Measurements from ENCODE around the gene CX3CR1.
A peak's percentile ranks its signal among the peaks of the same experiment; 100 is the strongest.

Gene CX3CR1

GRCh38 chr3:39273119-39273518 is 6.7 kb downstream of the CX3CR1 start:
- 0 out of 3 replicates have a peak, but pooled peaks have one; percentile 37 for ATAC-seq
- TF ChIP-seq CSRNP3 (CRISPR knock-in tag; IDR thresholded peaks at IDR 0.05) (no peak), ZC3H10 (CRISPR knock-in tag; IDR thresholded peaks at IDR 0.05) (no peak), BACH2 (CRISPR knock-in tag; IDR thresholded peaks at IDR 0.05; ENCODE audit: borderline replicate concordance) (no peak), ZFP3 (CRISPR knock-in tag; IDR thresholded peaks at IDR 0.05) (no peak), ZNF8 (CRISPR knock-in tag; IDR thresholded peaks at IDR 0.05) (no peak), CREB5 (CRISPR knock-in tag; IDR thresholded peaks at IDR 0.05; ENCODE audit: low read depth) (no peak), ARNTL (CRISPR knock-in tag; IDR thresholded peaks at IDR 0.05; ENCODE audit: borderline replicate concordance, low read depth) (no peak), RARB (CRISPR knock-in tag; IDR thresholded peaks at IDR 0.05) (no peak), TSHZ2 (CRISPR knock-in tag; IDR thresholded peaks at IDR 0.05) (no peak), PPARA (CRISPR knock-in tag; IDR thresholded peaks at IDR 0.05; ENCODE audit: borderline replicate concordance) (no peak), TCF4 (CRISPR knock-in tag; IDR thresholded peaks at IDR 0.05; ENCODE audit: borderline replicate concordance) (no peak)

- no peak for TF ChIP-seq BACH2 (CRISPR knock-in tag; IDR thresholded peaks at IDR 0.05; ENCODE audit: borderline replicate concordance)
- TF ChIP-seq CSRNP3 (CRISPR knock-in tag; IDR thresholded peaks at IDR 0.05): no peak
- no peak for TF ChIP-seq ZNF565 (CRISPR knock-in tag; conservative IDR thresholded peaks at IDR 0.05; ENCODE audit: low read depth)
- no peak for TF ChIP-seq GLIS3 (CRISPR knock-in tag; IDR thresholded peaks at IDR 0.05)
- no peak for TF ChIP-seq ESRRG (CRISPR knock-in tag; IDR thresholded peaks at IDR 0.05)
- TF ChIP-seq RARB (CRISPR knock-in tag; IDR thresholded peaks at IDR 0.05): no peak
- TF ChIP-seq ZFP3 (CRISPR knock-in tag; IDR thresholded peaks at IDR 0.05): no peak
- TF ChIP-seq PATZ1 (CRISPR knock-in tag; IDR thresholded peaks at IDR 0.05; ENCODE audit: borderline replicate concordance): no peak
- no peak for TF ChIP-seq TSHZ2 (CRISPR knock-in tag; IDR thresholded peaks at IDR 0.05)
- no peak for TF ChIP-seq CSDC2 (CRISPR knock-in tag; IDR thresholded peaks at IDR 0.05)
- no peak for TF ChIP-seq SNAI2 (CRISPR knock-in tag; IDR thresholded peaks at IDR 0.05)
- TF ChIP-seq ZNF8 (CRISPR knock-in tag; IDR thresholded peaks at IDR 0.05): no peak
- no peak for TF ChIP-seq ZFP30 (CRISPR knock-in tag; IDR thresholded peaks at IDR 0.05)
- no peak for TF ChIP-seq PPARA (CRISPR knock-in tag; IDR thresholded peaks at IDR 0.05; ENCODE audit: borderline replicate concordance)
- no peak for TF ChIP-seq ZNF70 (CRISPR knock-in tag; IDR thresholded peaks at IDR 0.05)
- ATAC-seq: no peak
Measured at GRCh38 chr3:39272191-39272590, 7.6 kb downstream of the CX3CR1 start.
